ENCODE results near the gene FADS1. TPM values are rescaled to one million over a fixed set of nuclear protein-coding genes. Genes with fewer than 3 reads are reported as not detected.

The FADS1 gene
- total RNA-seq, 1 experiment from 2014 or later: 105 TPM

GRCh38 chr11:61792310-61793082, 24.3 kb downstream of the FADS1 start, which contains the start of the genes FEN1 and TMEM258 (continued):
- TF ChIP-seq TCF7 (CRISPR knock-in tag; IDR thresholded peaks at IDR 0.05; ENCODE audit: low read depth): no peak
- TF ChIP-seq ZNF671 (CRISPR knock-in tag; IDR thresholded peaks at IDR 0.05): no peak
- no peak for TF ChIP-seq NFYB (CRISPR knock-in tag; conservative IDR thresholded peaks at IDR 0.05; ENCODE audit: low read depth)
- TF ChIP-seq ZNF232 (CRISPR knock-in tag; IDR thresholded peaks at IDR 0.05): no peak
- TF ChIP-seq ZBTB21 (CRISPR knock-in tag; IDR thresholded peaks at IDR 0.05; ENCODE audit: borderline replicate concordance): no peak
- TF ChIP-seq MLX (CRISPR knock-in tag; IDR thresholded peaks at IDR 0.05): no peak
- no peak for TF ChIP-seq ZNF263 (CRISPR knock-in tag; IDR thresholded peaks at IDR 0.05; ENCODE audit: low read depth)
- TF ChIP-seq ZNF281 (CRISPR knock-in tag; IDR thresholded peaks at IDR 0.05): no peak
- TF ChIP-seq ZNF423 (CRISPR knock-in tag; IDR thresholded peaks at IDR 0.05): no peak
- TF ChIP-seq ETV6 (CRISPR knock-in tag; IDR thresholded peaks at IDR 0.05): peak; percentile 53; the same call in 1 of the 2 replicates
- TF ChIP-seq NR1H2 (CRISPR knock-in tag; IDR thresholded peaks at IDR 0.05): no peak
- TF ChIP-seq, protein P1, sequence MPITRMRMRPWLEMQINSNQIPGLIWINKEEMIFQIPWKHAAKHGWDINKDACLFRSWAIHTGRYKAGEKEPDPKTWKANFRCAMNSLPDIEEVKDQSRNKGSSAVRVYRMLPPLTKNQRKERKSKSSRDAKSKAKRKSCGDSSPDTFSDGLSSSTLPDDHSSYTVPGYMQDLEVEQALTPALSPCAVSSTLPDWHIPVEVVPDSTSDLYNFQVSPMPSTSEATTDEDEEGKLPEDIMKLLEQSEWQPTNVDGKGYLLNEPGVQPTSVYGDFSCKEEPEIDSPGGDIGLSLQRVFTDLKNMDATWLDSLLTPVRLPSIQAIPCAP (CRISPR knock-in tag; IDR thresholded peaks at IDR 0.05): 0 out of 2 replicates have a peak, but pooled peaks have one; percentile 14
- 0 out of 2 replicates have a peak, but pooled peaks have one; percentile 41 for TF ChIP-seq PRRX2 (CRISPR knock-in tag; IDR thresholded peaks at IDR 0.05)
- 0 out of 2 replicates have a peak, but pooled peaks have one; percentile 13 for TF ChIP-seq SMAD4 (CRISPR knock-in tag; IDR thresholded peaks at IDR 0.05)
- TF ChIP-seq, protein P2, sequence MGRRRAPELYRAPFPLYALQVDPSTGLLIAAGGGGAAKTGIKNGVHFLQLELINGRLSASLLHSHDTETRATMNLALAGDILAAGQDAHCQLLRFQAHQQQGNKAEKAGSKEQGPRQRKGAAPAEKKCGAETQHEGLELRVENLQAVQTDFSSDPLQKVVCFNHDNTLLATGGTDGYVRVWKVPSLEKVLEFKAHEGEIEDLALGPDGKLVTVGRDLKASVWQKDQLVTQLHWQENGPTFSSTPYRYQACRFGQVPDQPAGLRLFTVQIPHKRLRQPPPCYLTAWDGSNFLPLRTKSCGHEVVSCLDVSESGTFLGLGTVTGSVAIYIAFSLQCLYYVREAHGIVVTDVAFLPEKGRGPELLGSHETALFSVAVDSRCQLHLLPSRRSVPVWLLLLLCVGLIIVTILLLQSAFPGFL (CRISPR knock-in tag; IDR thresholded peaks at IDR 0.05; ENCODE audit: borderline replicate concordance): no peak
- TF ChIP-seq, protein P3, sequence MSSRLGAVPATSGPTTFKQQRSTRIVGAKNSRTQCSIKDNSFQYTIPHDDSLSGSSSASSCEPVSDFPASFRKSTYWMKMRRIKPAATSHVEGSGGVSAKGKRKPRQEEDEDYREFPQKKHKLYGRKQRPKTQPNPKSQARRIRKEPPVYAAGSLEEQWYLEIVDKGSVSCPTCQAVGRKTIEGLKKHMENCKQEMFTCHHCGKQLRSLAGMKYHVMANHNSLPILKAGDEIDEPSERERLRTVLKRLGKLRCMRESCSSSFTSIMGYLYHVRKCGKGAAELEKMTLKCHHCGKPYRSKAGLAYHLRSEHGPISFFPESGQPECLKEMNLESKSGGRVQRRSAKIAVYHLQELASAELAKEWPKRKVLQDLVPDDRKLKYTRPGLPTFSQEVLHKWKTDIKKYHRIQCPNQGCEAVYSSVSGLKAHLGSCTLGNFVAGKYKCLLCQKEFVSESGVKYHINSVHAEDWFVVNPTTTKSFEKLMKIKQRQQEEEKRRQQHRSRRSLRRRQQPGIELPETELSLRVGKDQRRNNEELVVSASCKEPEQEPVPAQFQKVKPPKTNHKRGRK (CRISPR knock-in tag; IDR thresholded peaks at IDR 0.05; ENCODE audit: borderline replicate concordance): no peak
- TF ChIP-seq ZNF121 (CRISPR knock-in tag; IDR thresholded peaks at IDR 0.05): no peak
- no peak for TF ChIP-seq AFF4 (CRISPR knock-in tag; IDR thresholded peaks at IDR 0.05; ENCODE audit: borderline replicate concordance)
- TF ChIP-seq, protein P4, sequence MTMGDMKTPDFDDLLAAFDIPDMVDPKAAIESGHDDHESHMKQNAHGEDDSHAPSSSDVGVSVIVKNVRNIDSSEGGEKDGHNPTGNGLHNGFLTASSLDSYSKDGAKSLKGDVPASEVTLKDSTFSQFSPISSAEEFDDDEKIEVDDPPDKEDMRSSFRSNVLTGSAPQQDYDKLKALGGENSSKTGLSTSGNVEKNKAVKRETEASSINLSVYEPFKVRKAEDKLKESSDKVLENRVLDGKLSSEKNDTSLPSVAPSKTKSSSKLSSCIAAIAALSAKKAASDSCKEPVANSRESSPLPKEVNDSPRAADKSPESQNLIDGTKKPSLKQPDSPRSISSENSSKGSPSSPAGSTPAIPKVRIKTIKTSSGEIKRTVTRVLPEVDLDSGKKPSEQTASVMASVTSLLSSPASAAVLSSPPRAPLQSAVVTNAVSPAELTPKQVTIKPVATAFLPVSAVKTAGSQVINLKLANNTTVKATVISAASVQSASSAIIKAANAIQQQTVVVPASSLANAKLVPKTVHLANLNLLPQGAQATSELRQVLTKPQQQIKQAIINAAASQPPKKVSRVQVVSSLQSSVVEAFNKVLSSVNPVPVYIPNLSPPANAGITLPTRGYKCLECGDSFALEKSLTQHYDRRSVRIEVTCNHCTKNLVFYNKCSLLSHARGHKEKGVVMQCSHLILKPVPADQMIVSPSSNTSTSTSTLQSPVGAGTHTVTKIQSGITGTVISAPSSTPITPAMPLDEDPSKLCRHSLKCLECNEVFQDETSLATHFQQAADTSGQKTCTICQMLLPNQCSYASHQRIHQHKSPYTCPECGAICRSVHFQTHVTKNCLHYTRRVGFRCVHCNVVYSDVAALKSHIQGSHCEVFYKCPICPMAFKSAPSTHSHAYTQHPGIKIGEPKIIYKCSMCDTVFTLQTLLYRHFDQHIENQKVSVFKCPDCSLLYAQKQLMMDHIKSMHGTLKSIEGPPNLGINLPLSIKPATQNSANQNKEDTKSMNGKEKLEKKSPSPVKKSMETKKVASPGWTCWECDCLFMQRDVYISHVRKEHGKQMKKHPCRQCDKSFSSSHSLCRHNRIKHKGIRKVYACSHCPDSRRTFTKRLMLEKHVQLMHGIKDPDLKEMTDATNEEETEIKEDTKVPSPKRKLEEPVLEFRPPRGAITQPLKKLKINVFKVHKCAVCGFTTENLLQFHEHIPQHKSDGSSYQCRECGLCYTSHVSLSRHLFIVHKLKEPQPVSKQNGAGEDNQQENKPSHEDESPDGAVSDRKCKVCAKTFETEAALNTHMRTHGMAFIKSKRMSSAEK (CRISPR knock-in tag; IDR thresholded peaks at IDR 0.05; ENCODE audit: borderline replicate concordance): no peak
- no peak for TF ChIP-seq ZNF425 (CRISPR knock-in tag; conservative IDR thresholded peaks at IDR 0.05)
